ENCODE results near the gene CERS3. TPM values are rescaled to one million over a fixed set of nuclear protein-coding genes. Genes with fewer than 3 reads are reported as not detected.

The CERS3 gene
- total RNA-seq, 2 donors from 2014 or later, result 0.22 TPM; not detected in 1

GRCh38 chr15:100434561-100434960 is 94.2 kb downstream of the CERS3 start:
- DNase-seq (ENCODE audit: low spot score) (no peak), ATAC-seq (no peak)
- H3K4me1 Mint-ChIP-seq (ENCODE audit: low read depth in 2 of 2), result no peaks in the 10 kb centered on the region
- no peaks in the 10 kb centered on the region for H3K9me3 Mint-ChIP-seq
- no peak overlapping the region for H3K27ac Mint-ChIP-seq
- no peaks in the 10 kb centered on the region for H3K27me3 Mint-ChIP-seq
- no peak overlapping the region for H3K4me3 Mint-ChIP-seq
- H3K36me3 Mint-ChIP-seq, result no peaks in the 10 kb centered on the region

DNA sequence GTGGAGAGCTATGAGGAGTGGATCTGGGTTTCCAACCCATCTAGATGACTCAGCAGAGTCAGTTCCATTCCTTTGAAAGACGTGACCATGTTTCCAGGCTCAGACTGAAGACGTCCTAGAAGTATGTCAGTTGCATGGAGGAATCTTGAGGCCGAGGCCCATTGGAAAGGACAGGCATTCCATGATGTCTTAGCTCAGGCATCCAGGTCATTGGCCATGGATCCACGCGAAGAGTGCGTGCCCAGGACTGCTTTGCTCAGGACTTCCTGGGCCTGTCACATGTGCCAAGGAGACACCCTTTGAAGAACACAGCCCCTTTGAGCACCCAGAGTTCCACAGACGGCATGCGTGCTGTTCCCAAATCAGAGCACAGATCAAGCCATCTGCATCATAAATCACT is 94.7 kb downstream of the CERS3 start:
- no peaks in the 10 kb centered on the region for H3K9me3 Mint-ChIP-seq
- no peak overlapping the region for H3K27ac Mint-ChIP-seq
- no peaks in the 10 kb centered on the region for H3K27me3 Mint-ChIP-seq
- DNase-seq (ENCODE audit: low spot score), result no peak
- H3K36me3 Mint-ChIP-seq, result no peaks in the 10 kb centered on the region
- H3K4me3 Mint-ChIP-seq, result no peak overlapping the region
- no peaks in the 10 kb centered on the region for H3K4me1 Mint-ChIP-seq (ENCODE audit: low read depth in 2 of 2)
- no peak for ATAC-seq

GRCh38 chr15:100433304-100433703 is 95.4 kb downstream of the CERS3 start:
- DNase-seq (ENCODE audit: low spot score), result no peak
- no peak overlapping the region for H3K4me3 Mint-ChIP-seq
- no peak overlapping the region for H3K27ac Mint-ChIP-seq
- H3K9me3 Mint-ChIP-seq, result no peaks in the 10 kb centered on the region
- ATAC-seq, result peak in 1 of 2 donors; percentile 61
- H3K4me1 Mint-ChIP-seq (ENCODE audit: low read depth in 2 of 2), result no peaks in the 10 kb centered on the region
- no peaks in the 10 kb centered on the region for H3K27me3 Mint-ChIP-seq
- no peaks in the 10 kb centered on the region for H3K36me3 Mint-ChIP-seq

GRCh38 chr15:100430411-100430810 is 98.3 kb downstream of the CERS3 start:
- H3K9me3 Mint-ChIP-seq, result peaks cover 3% of the 10 kb centered on the region
- no peaks in the 10 kb centered on the region for H3K36me3 Mint-ChIP-seq
- H3K4me3 Mint-ChIP-seq, result no peak overlapping the region
- H3K27ac Mint-ChIP-seq, result no peak overlapping the region
- H3K27me3 Mint-ChIP-seq, result peaks cover 0 to 1% of the 10 kb centered on the region in 2 donors
- DNase-seq (ENCODE audit: low spot score) (no peak), ATAC-seq (no peak)
- no peaks in the 10 kb centered on the region for H3K4me1 Mint-ChIP-seq (ENCODE audit: low read depth in 2 of 2)

GRCh38 chr15:100429116-100429728 is 99.5 kb downstream of the CERS3 start:
- H3K9me3 Mint-ChIP-seq, result peaks cover 7% of the 10 kb centered on the region
- H3K4me3 Mint-ChIP-seq, result no peak overlapping the region
- H3K27ac Mint-ChIP-seq, result no peak overlapping the region
- H3K27me3 Mint-ChIP-seq, result peaks cover 0 to 4% of the 10 kb centered on the region in 2 donors
- H3K36me3 Mint-ChIP-seq, result peaks cover 4% of the 10 kb centered on the region
- H3K4me1 Mint-ChIP-seq (ENCODE audit: low read depth in 2 of 2), result no peaks in the 10 kb centered on the region
- ATAC-seq (no peak), DNase-seq (ENCODE audit: low spot score) (no peak)

GRCh38 chr15:100426937-100427336 is 101.8 kb downstream of the CERS3 start:
- ATAC-seq (peak; percentile 24 to 31), DNase-seq (ENCODE audit: low spot score) (no peak)
- Mint-ChIP-seq H3K27me3 (peaks cover 0 to 6% of the 10 kb centered on the region in 2 donors), H3K36me3 (peaks cover 8% of the 10 kb centered on the region), H3K4me3 (no peak overlapping the region), H3K9me3 (peaks cover 10% of the 10 kb centered on the region), H3K4me1 (ENCODE audit: low read depth in 2 of 2) (no peaks in the 10 kb centered on the region), H3K27ac (no peak overlapping the region)

- peaks cover 10 to 17% of the 10 kb centered on the region in 2 donors for H3K27me3 Mint-ChIP-seq
- no peak for ATAC-seq
- H3K9me3 Mint-ChIP-seq, result peaks cover 3% of the 10 kb centered on the region
- no peak for DNase-seq (ENCODE audit: low spot score)
- no peak overlapping the region for H3K27ac Mint-ChIP-seq
- no peaks in the 10 kb centered on the region for H3K36me3 Mint-ChIP-seq
- H3K4me1 Mint-ChIP-seq (ENCODE audit: low read depth in 2 of 2), result peaks cover 0 to 1% of the 10 kb centered on the region in 2 donors
- H3K4me3 Mint-ChIP-seq, result no peak overlapping the region
Measured at GRCh38 chr15:100405179-100405578, 123.6 kb downstream of the CERS3 start.

DNA sequence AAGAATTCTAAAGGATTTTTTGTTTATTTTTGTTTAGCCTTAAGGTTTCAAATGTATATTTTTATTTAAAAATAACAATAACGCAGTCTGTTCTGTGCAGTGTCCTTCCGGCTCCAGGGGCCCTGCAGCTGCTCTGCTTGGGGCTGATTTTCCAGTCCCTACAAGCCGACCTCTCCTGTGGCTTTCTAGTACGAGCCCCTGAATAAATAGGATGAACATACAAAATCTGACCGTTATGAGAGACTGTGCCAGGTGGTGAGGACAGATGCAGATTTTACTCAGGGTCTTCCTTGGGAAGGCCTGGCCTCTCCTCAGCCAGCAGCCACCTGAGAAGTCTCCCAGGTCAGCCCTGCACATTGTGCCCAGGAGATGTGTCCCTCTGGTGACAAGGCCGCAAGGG is 127.8 kb downstream of the CERS3 start:
- DNase-seq (ENCODE audit: low spot score), result no peak
- Mint-ChIP-seq H3K4me3 (no peak overlapping the region), H3K9me3 (no peaks in the 10 kb centered on the region), H3K27me3 (peaks cover 14 to 17% of the 10 kb centered on the region in 2 donors), H3K27ac (no peak overlapping the region), H3K36me3 (no peaks in the 10 kb centered on the region), H3K4me1 (ENCODE audit: low read depth in 2 of 2) (peaks cover 0 to 4% of the 10 kb centered on the region in 2 donors)
- no peak for ATAC-seq

- H3K4me3 Mint-ChIP-seq, result no peak overlapping the region
- H3K27me3 Mint-ChIP-seq, result peaks cover 7 to 13% of the 10 kb centered on the region in 2 donors
- H3K36me3 Mint-ChIP-seq, result no peaks in the 10 kb centered on the region
- DNase-seq (ENCODE audit: low spot score) (no peak), ATAC-seq (peak in 1 of 2 donors; percentile 24)
- no peaks in the 10 kb centered on the region for H3K9me3 Mint-ChIP-seq
- no peak overlapping the region for H3K27ac Mint-ChIP-seq
- no peaks in the 10 kb centered on the region for H3K4me1 Mint-ChIP-seq (ENCODE audit: low read depth in 2 of 2)
Measured at GRCh38 chr15:100394736-100395440, 133.9 kb downstream of the CERS3 start.

GRCh38 chr15:100393008-100393407 is 135.7 kb downstream of the CERS3 start:
- Mint-ChIP-seq H3K4me1 (ENCODE audit: low read depth in 2 of 2) (no peaks in the 10 kb centered on the region), H3K9me3 (no peaks in the 10 kb centered on the region), H3K4me3 (no peak overlapping the region), H3K27ac (no peak overlapping the region), H3K27me3 (peaks cover 16 to 22% of the 10 kb centered on the region in 2 donors), H3K36me3 (no peaks in the 10 kb centered on the region)
- DNase-seq (ENCODE audit: low spot score) (no peak), ATAC-seq (no peak)

DNA sequence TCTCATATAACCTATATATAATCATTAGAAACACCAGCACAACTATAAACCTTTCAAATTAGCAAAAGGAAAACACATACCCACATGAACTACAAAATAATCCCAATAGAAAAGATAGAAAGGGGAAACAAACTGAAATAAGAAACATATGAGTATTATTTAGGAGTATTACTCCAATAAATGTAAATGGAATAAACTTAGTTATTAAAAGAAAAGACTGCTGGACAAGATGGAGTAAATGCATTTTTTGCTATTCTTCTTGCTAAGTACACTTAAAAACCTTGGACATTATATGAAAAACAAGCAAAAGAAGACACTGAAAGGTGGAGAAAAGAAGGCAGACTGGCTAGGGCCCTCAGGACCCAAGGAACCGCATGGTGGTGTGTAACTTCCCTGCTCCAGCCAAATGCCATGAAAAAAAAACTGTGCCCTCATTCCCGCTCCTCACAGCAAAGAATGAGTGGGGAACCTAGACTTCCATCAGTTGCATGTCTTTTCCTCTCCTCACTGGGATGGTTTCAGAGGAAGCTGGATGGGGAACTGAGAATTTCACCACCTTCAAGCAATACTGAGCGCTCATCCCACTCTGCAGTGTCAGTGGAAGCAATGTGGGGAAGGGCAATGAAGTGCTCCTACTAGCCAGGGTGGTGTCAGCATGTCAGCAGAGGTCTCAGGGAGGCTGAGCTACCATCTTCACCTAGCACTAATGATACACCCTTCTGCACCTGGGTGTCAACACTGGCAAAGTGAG is 143.3 kb downstream of the CERS3 start:
- no peaks in the 10 kb centered on the region for H3K4me1 Mint-ChIP-seq (ENCODE audit: low read depth in 2 of 2)
- no peak overlapping the region for H3K4me3 Mint-ChIP-seq
- H3K36me3 Mint-ChIP-seq, result peaks cover 9% of the 10 kb centered on the region
- ATAC-seq, result no peak
- no peak for DNase-seq (ENCODE audit: low spot score)
- no peak overlapping the region for H3K27ac Mint-ChIP-seq
- H3K27me3 Mint-ChIP-seq, result peaks cover 12 to 25% of the 10 kb centered on the region in 2 donors
- peaks cover 5% of the 10 kb centered on the region for H3K9me3 Mint-ChIP-seq

GRCh38 chr15:100384108-100384410 is 144.7 kb downstream of the CERS3 start:
- ATAC-seq, result peak in 1 of 2 donors; percentile 31
- Mint-ChIP-seq H3K36me3 (peaks cover 9% of the 10 kb centered on the region), H3K27me3 (peaks cover 12 to 17% of the 10 kb centered on the region in 2 donors), H3K27ac (no peak overlapping the region), H3K9me3 (peaks cover 5% of the 10 kb centered on the region), H3K4me3 (no peak overlapping the region), H3K4me1 (ENCODE audit: low read depth in 2 of 2) (no peaks in the 10 kb centered on the region)
- no peak for DNase-seq (ENCODE audit: low spot score)

GRCh38 chr15:100383302-100384107 is 145.2 kb downstream of the CERS3 start:
- H3K27ac Mint-ChIP-seq, result no peak overlapping the region
- ATAC-seq (no peak), DNase-seq (ENCODE audit: low spot score) (no peak)

More at GRCh38 chr15:100383302-100384107, 145.2 kb downstream of the CERS3 start:
- Mint-ChIP-seq H3K4me1 (ENCODE audit: low read depth in 2 of 2) (no peaks in the 10 kb centered on the region), H3K36me3 (peaks cover 9% of the 10 kb centered on the region), H3K4me3 (no peak overlapping the region), H3K27me3 (peaks cover 8 to 11% of the 10 kb centered on the region in 2 donors), H3K9me3 (peaks cover 5% of the 10 kb centered on the region)

Measured in natural killer cell treated with Interleukin-12 subunit alpha and Interleukin-12 subunit beta and Interleukin-15 and Interleukin-18, amount 100 ng/mL, for 72 hours (primary cell).